ENCODE results near the gene ELF5. TPM values are rescaled to one million over a fixed set of nuclear protein-coding genes. Genes with fewer than 3 reads are reported as not detected.

The ELF5 gene
- total and polyA plus RNA-seq, 2 donors (not counting 3 experiments of a cell fraction or from before 2014, with no cell fraction given): not detected

DNA sequence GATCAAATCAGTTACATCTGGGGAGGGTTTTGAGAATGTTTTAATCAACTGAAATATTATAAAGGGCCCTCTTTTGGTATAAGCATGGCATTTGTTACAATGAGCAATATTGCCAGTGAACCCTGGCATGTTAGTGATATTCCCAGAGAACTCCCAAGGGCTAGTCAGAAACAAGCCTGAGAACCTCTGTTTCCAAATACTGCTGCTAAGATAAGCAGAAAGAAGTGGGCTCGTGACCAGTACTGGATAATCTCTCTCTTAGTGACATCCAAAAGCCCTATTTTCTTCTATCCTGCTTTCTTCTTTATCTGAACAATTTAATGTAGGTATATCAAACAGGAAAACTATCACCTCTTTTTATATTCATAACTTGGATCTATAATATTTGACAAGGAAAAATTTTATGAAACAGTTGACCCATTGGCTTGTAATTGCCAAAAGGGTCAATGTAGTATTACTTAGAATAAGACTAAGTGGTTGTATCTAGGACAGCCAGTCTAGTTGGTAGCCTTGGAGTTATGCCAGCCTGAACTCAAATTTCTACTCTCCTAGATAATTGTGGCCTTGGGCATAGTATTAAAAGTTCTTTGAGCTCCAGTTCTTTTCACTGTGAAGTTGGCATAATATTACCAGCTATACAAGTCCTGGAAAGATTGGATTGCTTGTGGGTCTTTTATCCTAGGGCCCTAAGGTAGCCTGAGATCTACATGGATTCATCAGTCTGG is 59.1 kb downstream of the ELF5 start:
- no peaks in the 10 kb centered on the region for H3K9me3 ChIP-seq (replicated peaks; ENCODE audit: control insufficient read depth, insufficient read depth, low read length)
- no peak overlapping the region for H3K9ac ChIP-seq (replicated peaks; ENCODE audit: extremely low read depth, insufficient read depth, low read length)
- intact Hi-C loops (cut with micrococcal nuclease): no loop called here
- no peak for FAIRE-seq
- dilution Hi-C loops (cut with MboI; ENCODE audit: extremely low pct_ligation_motif_present, low sequenced_read_pairs): no loop called here
- H3K4me1 ChIP-seq (ENCODE audit: control insufficient read depth, extremely low read depth, insufficient read depth, low read length): no peaks in the 10 kb centered on the region
- H3K4me3 ChIP-seq (replicated peaks in 1 of 3; ENCODE audit: insufficient read depth in 1 of 3, low read depth in 1 of 3, low read length in 3 of 3): no peak overlapping the region
- TF ChIP-seq GATA2 (IDR thresholded peaks at IDR 0.05; ENCODE audit: insufficient read depth, insufficient read length, low read depth, low read length): no peak
- no peak for TF ChIP-seq POLR2A (IDR thresholded peaks at IDR 0.05; ENCODE audit: low read depth, low read length)
- no peak for TF ChIP-seq POLR2AphosphoS5 (IDR thresholded peaks at IDR 0.05; ENCODE audit: insufficient read depth, low read depth, low read length)
- no peak for DNase-seq (ENCODE audit: low read depth, low spot score)
- H2AFZ ChIP-seq (ENCODE audit: low read depth, low read length): no peak overlapping the region
- no peaks in the 10 kb centered on the region for H3K27me3 ChIP-seq (ENCODE audit: control insufficient read depth in 2 of 2, insufficient read depth in 2 of 2, low read length in 2 of 2)
- ChIA-PET POLR2A (no interaction called here), CTCF (interaction anchor here (1.2 to 1.7 kb wide), 3 partner anchors 8 to 280 kb away, joined by 4 read pairs; no protein-coding TSS in a partner anchor)
- peaks cover 10 to 14% of the 10 kb centered on the region in 2 experiments for H3K36me3 ChIP-seq (ENCODE audit: control insufficient read depth in 2 of 2, extremely low read depth in 1 of 2, insufficient read depth in 2 of 2, low read length in 2 of 2)
- no peaks in the 10 kb centered on the region for H3K79me2 ChIP-seq (ENCODE audit: control insufficient read depth, insufficient read depth, low read length)
- no peaks in the 10 kb centered on the region for H4K20me1 ChIP-seq (replicated peaks; ENCODE audit: control insufficient read depth, extremely low read depth, insufficient read depth, low read length)
- H3K4me2 ChIP-seq (ENCODE audit: insufficient read depth, low read length): no peak overlapping the region
- H3K9me1 ChIP-seq (replicated peaks; ENCODE audit: control insufficient read depth, extremely low read depth, insufficient read depth, low read length): no peaks in the 10 kb centered on the region
- no TSS peak for BruUV-seq (replicated peaks)
- no peak overlapping the region for H3K27ac ChIP-seq (ENCODE audit: insufficient read depth, low read depth, low read length)

GRCh38 chr11:34451053-34451452 is 62.5 kb downstream of the ELF5 start:
- dilution Hi-C loops (cut with MboI; ENCODE audit: extremely low pct_ligation_motif_present, low sequenced_read_pairs): no loop called here
- no peak for FAIRE-seq

More at GRCh38 chr11:34451053-34451452, 62.5 kb downstream of the ELF5 start:
- no peaks in the 10 kb centered on the region for H3K79me2 ChIP-seq (ENCODE audit: control insufficient read depth, insufficient read depth, low read length)
- no peak overlapping the region for H2AFZ ChIP-seq (ENCODE audit: low read depth, low read length)
- ChIA-PET CTCF (interaction anchor here (1.9 kb wide), 1 partner anchor 18 kb away, joined by 7 read pairs; no protein-coding TSS in a partner anchor), POLR2A (no interaction called here)
- TF ChIP-seq MYC (IDR thresholded peaks at IDR 0.05; ENCODE audit: low read depth, low read length) (no peak), CTCF (IDR thresholded peaks at IDR 0.05; ENCODE audit: extremely low read depth in 1 of 2, insufficient read depth in 1 of 2, low read depth in 1 of 2, low read length in 2 of 2) (no peak), JUN (IDR thresholded peaks at IDR 0.05; ENCODE audit: borderline replicate concordance, insufficient read depth, insufficient read length, low read depth) (no peak), EZH2 (IDR thresholded peaks at IDR 0.05; ENCODE audit: borderline replicate concordance, low read depth, low read length, severe bottlenecking) (no peak), POLR2A (IDR thresholded peaks at IDR 0.05; ENCODE audit: low read depth, low read length) (no peak), FOS (IDR thresholded peaks at IDR 0.05; ENCODE audit: borderline replicate concordance, insufficient read depth, low read length) (no peak), GATA2 (IDR thresholded peaks at IDR 0.05; ENCODE audit: insufficient read depth, insufficient read length, low read depth, low read length) (no peak), POLR2AphosphoS5 (IDR thresholded peaks at IDR 0.05; ENCODE audit: insufficient read depth, low read depth, low read length) (no peak), MAX (IDR thresholded peaks at IDR 0.05; ENCODE audit: insufficient read depth, insufficient read length) (no peak)
- no peaks in the 10 kb centered on the region for H3K9me3 ChIP-seq (replicated peaks; ENCODE audit: control insufficient read depth, insufficient read depth, low read length)
- intact Hi-C loops (cut with micrococcal nuclease): no loop called here
- H3K9me1 ChIP-seq (replicated peaks; ENCODE audit: control insufficient read depth, extremely low read depth, insufficient read depth, low read length): no peaks in the 10 kb centered on the region
- H3K36me3 ChIP-seq (ENCODE audit: control insufficient read depth in 2 of 2, extremely low read depth in 1 of 2, insufficient read depth in 2 of 2, low read length in 2 of 2): peaks cover 8 to 10% of the 10 kb centered on the region in 2 experiments
- BruUV-seq (replicated peaks): no TSS peak
- H3K27ac ChIP-seq (ENCODE audit: insufficient read depth, low read depth, low read length): no peak overlapping the region
- no peak for DNase-seq (ENCODE audit: low read depth, low spot score)
- H3K4me1 ChIP-seq (ENCODE audit: control insufficient read depth, extremely low read depth, insufficient read depth, low read length): no peaks in the 10 kb centered on the region
- no peak overlapping the region for H3K4me3 ChIP-seq (replicated peaks in 1 of 3; ENCODE audit: insufficient read depth in 1 of 3, low read depth in 1 of 3, low read length in 3 of 3)
- no peaks in the 10 kb centered on the region for H4K20me1 ChIP-seq (replicated peaks; ENCODE audit: control insufficient read depth, extremely low read depth, insufficient read depth, low read length)
- H3K9ac ChIP-seq (replicated peaks; ENCODE audit: extremely low read depth, insufficient read depth, low read length): no peak overlapping the region
- no peaks in the 10 kb centered on the region for H3K27me3 ChIP-seq (ENCODE audit: control insufficient read depth in 2 of 2, insufficient read depth in 2 of 2, low read length in 2 of 2)
- no peak overlapping the region for H3K4me2 ChIP-seq (ENCODE audit: insufficient read depth, low read length)

Data from endothelial cell of umbilical vein (primary cell).